NB4 (cell line): ENCODE results near the gene ZBTB5.
"Not testable (repeated sequence)": the region's sequence is repeated elsewhere in the genome, so short reads cannot be mapped to it uniquely, and the experiment has no call there.

ENCODE experiments used
- DNase-seq: peaks from one replicate; pipeline ENCODE4 v3.0.0; 2010; ENCODE audit warnings: low read depth
- H3K4me3 ChIP-seq: one replicate; pipeline ENCODE4 v1.5.1; 2011; ENCODE audit warnings: mild to moderate bottlenecking, low read depth, low read length, moderate library complexity
- CTCF ChIP-seq: IDR thresholded peaks from one replicate; pipeline ENCODE4 v1.5.1; 2012; ENCODE audit warnings: low read depth, low read length
- MAX ChIP-seq: IDR thresholded peaks from 2 replicates; pipeline ENCODE4 v1.6.1; 2011; ENCODE audit warnings: low read depth, low read length
- MYC ChIP-seq: IDR thresholded peaks from 2 replicates; pipeline ENCODE4 v1.6.1; 2011; ENCODE audit warnings: low read depth, low read length
- POLR2A ChIP-seq: IDR thresholded peaks from 2 replicates; pipeline ENCODE4 v1.6.1; 2011; ENCODE audit warnings: mild to moderate bottlenecking; ENCODE audit not compliant: insufficient read length; ENCODE audit errors: extremely low read depth

Gene ZBTB5

DNA sequence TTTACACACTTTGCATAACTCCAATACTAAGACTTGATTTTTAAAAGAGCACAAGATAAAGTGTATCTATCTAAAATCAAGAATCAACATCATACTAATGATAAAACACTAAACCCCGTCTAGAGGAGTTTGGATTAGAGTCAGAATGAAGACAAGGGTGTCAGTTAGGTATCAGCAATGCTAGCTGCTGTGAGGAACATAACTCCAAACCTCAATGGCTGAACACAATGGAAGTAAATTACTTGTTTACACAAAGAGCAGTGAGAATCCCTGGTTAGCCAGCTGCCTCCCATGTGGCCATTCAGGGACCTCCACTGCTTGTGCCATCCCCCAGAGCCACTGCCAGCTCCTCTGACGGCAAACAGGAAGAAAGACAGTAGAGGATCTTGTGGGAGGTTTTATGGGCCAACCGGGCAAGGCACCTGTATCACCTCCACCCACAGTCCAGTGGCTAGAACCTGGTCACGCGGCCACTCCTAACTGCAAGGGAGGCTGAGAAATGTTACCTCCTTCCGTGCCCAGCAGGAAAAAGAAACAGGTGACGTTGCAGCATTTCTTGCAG lies 66.7 kb downstream of the ZBTB5 start:
- TF ChIP-seq MYC (no peak), POLR2A (no peak), MAX (no peak)
- no peak overlapping the region for H3K4me3 ChIP-seq
- no peak for DNase-seq

DNA sequence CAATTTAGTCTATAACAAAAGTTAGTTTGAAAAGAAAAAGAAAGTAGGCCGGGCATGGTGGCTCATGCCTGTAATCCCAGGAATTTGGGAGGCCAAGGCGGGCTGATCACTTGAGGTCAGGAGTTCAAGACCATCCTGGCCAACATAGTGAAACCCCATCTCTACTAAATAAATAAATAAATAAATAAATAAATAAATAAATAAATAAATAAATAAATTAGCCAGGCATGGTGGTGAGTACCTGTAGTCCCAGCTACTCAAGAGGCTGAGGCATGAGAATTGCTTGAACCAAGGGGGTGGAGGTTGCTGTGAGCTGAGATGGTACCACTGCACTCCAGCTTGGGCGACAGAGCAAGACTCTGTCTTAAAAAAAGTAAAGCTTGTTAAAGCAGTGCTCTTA lies 67.3 kb downstream of the ZBTB5 start:
- not testable (repeated sequence) for H3K4me3 ChIP-seq, DNase-seq

GRCh38 chr9:37395663-37396062 lies 69.6 kb downstream of the ZBTB5 start:
- no peak overlapping the region for H3K4me3 ChIP-seq
- TF ChIP-seq MAX (no peak), POLR2A (no peak), CTCF (no peak), MYC (no peak)
- DNase-seq = no peak

DNA sequence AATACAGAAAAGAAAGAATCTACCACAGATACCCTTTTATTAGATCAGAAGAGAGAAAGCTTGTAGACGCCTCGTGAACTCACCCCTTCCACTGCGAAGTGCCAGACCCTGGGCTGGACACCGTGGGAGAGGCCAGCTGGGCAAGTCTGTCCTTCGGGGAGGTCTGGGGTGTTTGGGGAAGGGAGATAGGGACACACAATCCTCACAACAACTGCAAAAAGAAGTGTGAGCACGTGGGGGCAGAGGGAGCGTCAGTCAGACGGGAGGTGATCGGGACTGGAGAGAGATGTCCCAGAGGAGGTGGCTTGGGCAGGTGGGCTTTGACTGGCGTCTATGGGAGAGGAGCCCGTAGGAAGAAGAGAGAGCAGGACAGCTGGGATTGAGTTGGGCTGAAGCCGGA lies 70.0 kb downstream of the ZBTB5 start:
- no peak overlapping the region for H3K4me3 ChIP-seq
- no peak for DNase-seq
- TF ChIP-seq MAX (no peak), CTCF (no peak), MYC (no peak), POLR2A (no peak)

DNA sequence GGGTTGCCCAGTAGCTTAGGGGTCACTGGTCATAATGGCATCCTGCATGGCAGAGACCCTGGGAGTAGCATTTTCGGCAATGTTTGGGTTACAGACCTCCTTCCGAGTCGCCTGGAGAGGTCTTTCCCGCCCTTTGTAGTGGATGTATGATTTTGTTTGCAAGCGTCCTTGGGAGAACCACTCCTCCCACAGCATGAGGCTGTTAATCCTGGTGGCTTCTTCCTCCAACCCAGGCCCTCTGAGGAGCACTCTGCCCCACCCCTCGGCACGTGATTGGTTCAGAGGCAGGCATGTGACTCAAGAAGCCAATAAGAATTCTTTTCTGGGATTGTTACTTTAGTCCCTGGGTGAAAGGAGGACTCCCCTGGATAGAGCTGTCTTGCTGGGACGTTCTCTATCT lies 73.0 kb downstream of the ZBTB5 start:
- no peak for TF ChIP-seq MAX
- no peak for TF ChIP-seq MYC
- TF ChIP-seq POLR2A = no peak
- H3K4me3 ChIP-seq = no peak overlapping the region
- no peak for DNase-seq

GRCh38 chr9:37390759-37391158 lies 74.5 kb downstream of the ZBTB5 start:
- no peak overlapping the region for H3K4me3 ChIP-seq
- TF ChIP-seq CTCF (peak; percentile 14), POLR2A (no peak)
- DNase-seq = peak; percentile 15
